Measurements from ENCODE around the gene EEFSEC.

DNA sequence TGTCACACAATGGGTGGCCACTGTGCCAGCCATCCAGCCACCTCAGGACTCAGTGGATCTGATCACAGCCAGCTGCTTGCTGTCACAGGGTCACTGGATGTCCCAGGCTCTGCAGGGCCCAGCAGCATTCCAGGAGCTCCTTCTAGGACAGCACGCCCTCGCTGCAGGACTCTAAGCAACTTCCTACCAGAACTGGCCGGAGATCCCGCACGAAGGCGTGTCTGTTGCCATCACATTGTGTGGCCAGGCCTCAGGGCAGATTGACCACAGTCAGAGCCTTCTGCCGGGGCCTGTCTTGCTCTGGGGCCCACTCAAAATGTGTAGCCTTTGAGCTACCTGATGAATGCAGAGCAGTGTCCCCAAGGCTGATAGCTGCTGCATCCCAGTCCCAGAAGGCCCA, 288.8 kb downstream of the EEFSEC start:
- TF ChIP-seq, protein P1, sequence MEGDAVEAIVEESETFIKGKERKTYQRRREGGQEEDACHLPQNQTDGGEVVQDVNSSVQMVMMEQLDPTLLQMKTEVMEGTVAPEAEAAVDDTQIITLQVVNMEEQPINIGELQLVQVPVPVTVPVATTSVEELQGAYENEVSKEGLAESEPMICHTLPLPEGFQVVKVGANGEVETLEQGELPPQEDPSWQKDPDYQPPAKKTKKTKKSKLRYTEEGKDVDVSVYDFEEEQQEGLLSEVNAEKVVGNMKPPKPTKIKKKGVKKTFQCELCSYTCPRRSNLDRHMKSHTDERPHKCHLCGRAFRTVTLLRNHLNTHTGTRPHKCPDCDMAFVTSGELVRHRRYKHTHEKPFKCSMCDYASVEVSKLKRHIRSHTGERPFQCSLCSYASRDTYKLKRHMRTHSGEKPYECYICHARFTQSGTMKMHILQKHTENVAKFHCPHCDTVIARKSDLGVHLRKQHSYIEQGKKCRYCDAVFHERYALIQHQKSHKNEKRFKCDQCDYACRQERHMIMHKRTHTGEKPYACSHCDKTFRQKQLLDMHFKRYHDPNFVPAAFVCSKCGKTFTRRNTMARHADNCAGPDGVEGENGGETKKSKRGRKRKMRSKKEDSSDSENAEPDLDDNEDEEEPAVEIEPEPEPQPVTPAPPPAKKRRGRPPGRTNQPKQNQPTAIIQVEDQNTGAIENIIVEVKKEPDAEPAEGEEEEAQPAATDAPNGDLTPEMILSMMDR (IDR thresholded peaks at IDR 0.05) = no peak
- no peak for TF ChIP-seq EZH2 (IDR thresholded peaks at IDR 0.05)
- TF ChIP-seq EZH2phosphoT487 (IDR thresholded peaks at IDR 0.05) = no peak
